ENCODE measurements around the gene ULBP3. TPM values are rescaled to one million over a fixed set of nuclear protein-coding genes. Genes with fewer than 3 reads are reported as not detected.
"Not testable (repeated sequence)": the region's sequence is repeated elsewhere in the genome, so short reads cannot be mapped to it uniquely, and the experiment has no call there.

The ULBP3 gene
- total RNA-seq, 1 donor from 2014 or later: 3.3 TPM

DNA sequence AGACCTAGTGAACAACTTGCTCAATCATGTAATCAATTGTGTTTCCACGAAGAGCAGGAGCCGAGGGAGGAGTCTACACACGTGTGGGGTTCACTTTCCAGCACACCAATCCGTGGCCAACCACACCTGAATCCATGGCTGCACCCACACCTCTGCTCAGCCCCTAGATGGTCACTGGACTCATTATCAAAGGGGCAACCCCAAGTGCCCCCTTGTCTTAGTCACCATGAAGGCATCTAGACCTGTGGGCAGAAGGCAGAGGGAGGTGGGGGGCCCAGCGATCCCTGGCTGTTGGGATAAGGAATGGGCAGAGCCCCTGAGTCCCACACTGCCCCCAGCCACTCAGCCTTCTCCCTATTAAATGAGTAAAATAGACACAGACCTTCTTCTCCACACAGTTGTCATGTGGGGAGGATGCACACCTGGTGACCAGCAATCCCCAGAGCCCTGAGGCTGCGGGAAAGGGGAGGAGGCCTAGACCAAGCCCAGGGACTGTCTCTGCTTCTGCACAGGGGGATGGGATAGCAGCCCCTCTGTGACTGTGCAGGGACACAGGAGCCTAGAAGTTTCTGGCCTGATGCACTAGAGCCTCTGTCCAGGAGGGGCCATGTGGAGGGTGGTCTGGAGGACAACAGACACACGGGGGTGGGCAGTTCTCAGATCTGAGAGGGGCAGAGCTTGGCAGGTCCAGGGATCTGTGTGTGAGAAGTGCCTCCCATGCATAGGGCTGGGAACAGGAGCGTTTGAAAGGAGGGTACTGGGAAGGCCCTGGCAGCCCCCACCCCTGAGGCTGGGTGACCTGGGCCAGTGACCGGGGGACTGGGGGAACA is 41.7 kb downstream of the ULBP3 start:
- no peaks in the 10 kb centered on the region for H3K4me1 Mint-ChIP-seq (ENCODE audit: unreplicated experiment)
- no peak overlapping the region for H3K4me3 Mint-ChIP-seq (ENCODE audit: unreplicated experiment)
- H3K36me3 Mint-ChIP-seq (ENCODE audit: unreplicated experiment): no peaks in the 10 kb centered on the region
- no peak for DNase-seq (ENCODE audit: extremely low spot score, unreplicated experiment)
- no peak overlapping the region for H3K27ac Mint-ChIP-seq (ENCODE audit: unreplicated experiment)
- H3K27me3 Mint-ChIP-seq (ENCODE audit: unreplicated experiment): peaks cover 51% of the 10 kb centered on the region
- TF ChIP-seq, protein P1, sequence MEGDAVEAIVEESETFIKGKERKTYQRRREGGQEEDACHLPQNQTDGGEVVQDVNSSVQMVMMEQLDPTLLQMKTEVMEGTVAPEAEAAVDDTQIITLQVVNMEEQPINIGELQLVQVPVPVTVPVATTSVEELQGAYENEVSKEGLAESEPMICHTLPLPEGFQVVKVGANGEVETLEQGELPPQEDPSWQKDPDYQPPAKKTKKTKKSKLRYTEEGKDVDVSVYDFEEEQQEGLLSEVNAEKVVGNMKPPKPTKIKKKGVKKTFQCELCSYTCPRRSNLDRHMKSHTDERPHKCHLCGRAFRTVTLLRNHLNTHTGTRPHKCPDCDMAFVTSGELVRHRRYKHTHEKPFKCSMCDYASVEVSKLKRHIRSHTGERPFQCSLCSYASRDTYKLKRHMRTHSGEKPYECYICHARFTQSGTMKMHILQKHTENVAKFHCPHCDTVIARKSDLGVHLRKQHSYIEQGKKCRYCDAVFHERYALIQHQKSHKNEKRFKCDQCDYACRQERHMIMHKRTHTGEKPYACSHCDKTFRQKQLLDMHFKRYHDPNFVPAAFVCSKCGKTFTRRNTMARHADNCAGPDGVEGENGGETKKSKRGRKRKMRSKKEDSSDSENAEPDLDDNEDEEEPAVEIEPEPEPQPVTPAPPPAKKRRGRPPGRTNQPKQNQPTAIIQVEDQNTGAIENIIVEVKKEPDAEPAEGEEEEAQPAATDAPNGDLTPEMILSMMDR (IDR thresholded peaks at IDR 0.05): no peak
- H3K9me3 Mint-ChIP-seq (ENCODE audit: unreplicated experiment): no peaks in the 10 kb centered on the region

DNA sequence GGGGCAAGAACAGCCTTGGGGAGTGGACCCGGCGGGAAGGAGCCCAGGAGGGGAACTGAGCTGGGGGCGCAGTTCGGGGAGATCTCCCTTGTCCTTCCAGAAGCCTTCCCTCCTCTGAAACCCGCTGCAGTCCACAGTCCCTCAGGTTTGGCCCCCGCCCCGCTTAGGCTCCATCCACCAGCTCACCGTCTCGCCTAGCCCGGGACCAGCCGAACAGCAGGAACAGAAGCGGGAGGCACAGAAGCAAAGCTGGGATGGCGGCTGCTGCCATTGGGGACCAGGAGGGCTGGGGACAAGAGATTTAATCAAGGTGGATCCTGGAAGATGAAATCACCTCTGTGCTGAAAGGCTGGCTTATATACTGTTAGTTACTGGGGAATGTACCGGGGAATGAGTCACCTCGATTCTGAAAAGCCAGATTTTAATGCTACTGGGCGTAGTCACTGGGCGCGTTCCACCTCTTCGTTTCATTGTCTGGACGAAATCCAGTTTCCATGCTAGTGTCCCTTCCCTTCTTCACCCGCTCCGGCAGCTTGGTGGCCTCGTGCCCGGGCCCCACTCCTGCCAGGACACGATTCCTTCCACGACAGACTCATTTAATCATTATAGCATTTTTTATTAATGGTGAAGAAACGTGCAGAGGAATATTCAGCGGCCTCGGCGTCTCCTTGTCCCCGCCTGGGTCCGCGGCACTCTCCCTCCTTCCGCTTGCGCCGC is 43.6 kb downstream of the ULBP3 start, which contains the start of gene RAET1L:
Gene RAET1L (minus strand): TSS at position 332 of the 717 bp plus-strand sequence. CDS start 61 bp downstream, at position 271.
- no peaks in the 10 kb centered on the region for H3K4me1 Mint-ChIP-seq (ENCODE audit: unreplicated experiment)
- no peak within 1 kb of the TSS for H3K27ac Mint-ChIP-seq (ENCODE audit: unreplicated experiment)
- H3K36me3 Mint-ChIP-seq (ENCODE audit: unreplicated experiment): no peaks in the 10 kb centered on the region
- no peaks in the 10 kb centered on the region for H3K9me3 Mint-ChIP-seq (ENCODE audit: unreplicated experiment)
- TF ChIP-seq, protein P1 (IDR thresholded peaks at IDR 0.05): no peak
- no peak within 1 kb of the TSS for H3K4me3 Mint-ChIP-seq (ENCODE audit: unreplicated experiment)
- H3K27me3 Mint-ChIP-seq (ENCODE audit: unreplicated experiment): peaks cover 49% of the 10 kb centered on the region
- DNase-seq (ENCODE audit: extremely low spot score, unreplicated experiment): no peak

DNA sequence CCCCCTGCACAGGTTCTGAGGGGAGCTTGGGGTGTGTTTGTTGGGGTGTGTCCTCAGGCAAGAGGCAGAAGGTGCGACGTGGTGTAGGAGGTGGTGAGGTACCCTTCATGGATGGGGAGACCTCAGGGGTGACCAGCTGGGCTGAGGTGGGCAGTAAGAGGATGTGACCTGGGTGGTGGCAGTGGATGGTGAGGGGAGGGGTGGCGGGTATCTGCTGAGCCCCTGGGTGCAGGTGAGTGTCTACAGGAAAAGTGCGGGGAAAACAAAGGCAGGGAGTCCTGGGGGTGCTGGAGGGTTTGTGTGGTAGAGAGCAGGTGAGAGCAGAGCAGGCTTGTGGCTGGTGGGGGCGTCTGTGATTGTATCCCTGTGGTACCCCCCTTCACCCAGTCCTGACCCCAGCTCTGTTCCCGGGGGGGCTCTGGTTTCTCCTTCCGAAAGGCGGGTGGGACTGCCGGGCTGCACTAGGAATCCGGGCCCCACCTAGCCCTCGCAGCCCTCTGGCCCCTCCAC is 44.2 kb downstream of the ULBP3 start:
- Mint-ChIP-seq H3K4me3 (ENCODE audit: unreplicated experiment) (no peak overlapping the region), H3K27ac (ENCODE audit: unreplicated experiment) (no peak overlapping the region), H3K9me3 (ENCODE audit: unreplicated experiment) (no peaks in the 10 kb centered on the region), H3K27me3 (ENCODE audit: unreplicated experiment) (peaks cover 43% of the 10 kb centered on the region), H3K4me1 (ENCODE audit: unreplicated experiment) (no peaks in the 10 kb centered on the region), H3K36me3 (ENCODE audit: unreplicated experiment) (no peaks in the 10 kb centered on the region)
- TF ChIP-seq, protein P1 (IDR thresholded peaks at IDR 0.05): no peak
- no peak for DNase-seq (ENCODE audit: extremely low spot score, unreplicated experiment)

DNA sequence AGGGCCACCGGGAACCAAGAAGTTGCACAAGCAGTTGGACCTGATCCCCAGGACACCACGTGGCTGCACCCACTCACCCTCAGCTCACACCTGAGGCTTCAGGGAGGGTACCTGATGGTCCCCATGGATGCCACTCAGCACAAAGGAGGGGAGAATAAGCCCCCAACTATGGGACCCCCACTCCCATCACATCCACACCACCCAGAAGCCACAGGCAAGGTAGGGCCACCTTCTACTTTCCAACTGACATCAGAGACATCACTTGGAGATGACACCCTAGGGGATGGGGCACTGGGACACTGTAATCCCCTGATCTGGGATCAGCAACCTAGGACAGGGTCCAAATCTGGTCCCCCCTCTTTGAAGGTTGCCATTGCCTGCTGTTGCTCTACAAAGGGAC is 44.9 kb downstream of the ULBP3 start:
- H3K36me3 Mint-ChIP-seq (ENCODE audit: unreplicated experiment); DNase-seq (ENCODE audit: extremely low spot score, unreplicated experiment); H3K9me3 Mint-ChIP-seq (ENCODE audit: unreplicated experiment); H3K4me1 Mint-ChIP-seq (ENCODE audit: unreplicated experiment); H3K27ac Mint-ChIP-seq (ENCODE audit: unreplicated experiment); H3K4me3 Mint-ChIP-seq (ENCODE audit: unreplicated experiment): not testable (repeated sequence)
- H3K27me3 Mint-ChIP-seq (ENCODE audit: unreplicated experiment): peaks cover 41% of the 10 kb centered on the region

DNA sequence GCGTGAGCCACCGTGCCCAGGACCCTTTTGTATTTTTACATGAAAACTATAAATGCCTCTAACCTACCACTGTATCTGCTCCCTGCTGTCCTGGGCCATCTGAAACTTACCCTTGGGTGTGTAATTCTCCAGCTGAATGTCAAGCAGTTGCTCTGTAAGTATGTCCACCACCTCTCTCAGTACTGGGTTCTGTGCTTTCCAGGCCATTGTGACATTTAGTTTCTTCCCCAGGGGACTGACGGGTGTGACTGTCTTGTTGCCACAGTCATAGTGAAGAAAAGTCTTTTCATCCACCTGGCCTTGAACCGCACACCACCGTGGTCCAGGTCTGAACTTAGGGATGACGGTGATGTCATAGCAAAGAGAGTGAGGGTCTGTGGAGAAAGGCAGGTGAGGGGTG is 47.1 kb downstream of the ULBP3 start:
- not testable (repeated sequence) for H3K4me3 Mint-ChIP-seq (ENCODE audit: unreplicated experiment); H3K4me1 Mint-ChIP-seq (ENCODE audit: unreplicated experiment); H3K27ac Mint-ChIP-seq (ENCODE audit: unreplicated experiment); DNase-seq (ENCODE audit: extremely low spot score, unreplicated experiment); H3K36me3 Mint-ChIP-seq (ENCODE audit: unreplicated experiment); H3K9me3 Mint-ChIP-seq (ENCODE audit: unreplicated experiment)
- H3K27me3 Mint-ChIP-seq (ENCODE audit: unreplicated experiment): peaks cover 41% of the 10 kb centered on the region

All from osteocyte (in vitro differentiated cells).